HG02678 (cell line): ENCODE measurements around the gene PODXL2.

Experiments
- ATAC-seq: cut with Tn5 transposase; IDR thresholded peaks from one replicate; pipeline ENCODE4 v1.9.1; 2021; ENCODE audit warnings: mild to moderate bottlenecking, moderate library complexity; ENCODE audit not compliant: unreplicated experiment

PODXL2 gene

GRCh38 chr3:127628426-127628787 lies 578 bp upstream of the PODXL2 start:
- ATAC-seq = no peak

DNA sequence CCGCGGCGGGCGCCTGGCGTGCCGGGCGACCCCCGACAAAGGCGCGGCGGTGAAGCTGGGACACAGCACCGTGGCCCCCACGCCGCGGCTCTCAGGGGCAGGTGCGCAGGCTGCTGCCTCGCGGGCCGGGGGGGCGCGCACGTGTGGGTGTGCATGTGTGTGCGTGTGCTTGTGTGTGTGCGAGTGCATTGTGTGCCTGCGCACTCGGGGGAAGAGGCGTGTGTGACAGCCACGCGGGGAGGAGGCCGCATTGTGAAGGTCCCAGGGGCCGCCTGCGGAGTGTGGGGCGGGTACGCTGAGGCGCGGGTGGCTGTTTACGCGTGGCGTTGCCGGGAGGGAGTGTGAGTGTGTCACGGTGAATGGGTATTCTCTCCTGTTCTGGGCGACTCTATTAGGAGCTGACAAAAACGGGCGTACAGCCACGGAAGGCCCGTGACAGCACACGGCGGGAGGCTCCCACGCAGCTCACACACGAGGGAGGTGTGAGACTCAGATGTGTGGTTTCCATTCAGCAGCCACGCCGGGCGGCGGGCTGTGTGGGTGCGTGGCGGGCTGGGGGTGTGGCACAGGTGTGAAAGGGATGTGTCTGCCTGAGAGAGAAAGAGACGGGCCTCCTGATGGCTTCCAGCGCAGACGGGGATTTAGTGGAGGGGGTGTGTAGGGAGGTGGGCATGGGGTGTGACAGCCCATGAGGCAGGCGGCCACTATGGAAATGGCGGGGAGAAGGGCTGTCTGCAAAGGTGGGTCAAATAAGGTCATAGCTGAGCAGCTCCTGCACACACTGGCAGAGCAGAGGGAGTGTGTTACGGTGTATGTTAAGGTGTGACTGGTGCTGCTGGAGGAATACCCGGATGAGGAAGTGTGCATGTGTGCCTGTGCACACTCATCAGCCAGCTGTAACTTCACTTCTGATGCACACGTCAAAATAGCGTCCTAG lies 750 bp downstream of the PODXL2 start:
- ATAC-seq = no peak

GRCh38 chr3:127630811-127631714 lies 2.1 kb downstream of the PODXL2 start:
- ATAC-seq = no peak

- no peak for ATAC-seq
Measured at GRCh38 chr3:127632035-127632820, 3.2 kb downstream of the PODXL2 start.

DNA sequence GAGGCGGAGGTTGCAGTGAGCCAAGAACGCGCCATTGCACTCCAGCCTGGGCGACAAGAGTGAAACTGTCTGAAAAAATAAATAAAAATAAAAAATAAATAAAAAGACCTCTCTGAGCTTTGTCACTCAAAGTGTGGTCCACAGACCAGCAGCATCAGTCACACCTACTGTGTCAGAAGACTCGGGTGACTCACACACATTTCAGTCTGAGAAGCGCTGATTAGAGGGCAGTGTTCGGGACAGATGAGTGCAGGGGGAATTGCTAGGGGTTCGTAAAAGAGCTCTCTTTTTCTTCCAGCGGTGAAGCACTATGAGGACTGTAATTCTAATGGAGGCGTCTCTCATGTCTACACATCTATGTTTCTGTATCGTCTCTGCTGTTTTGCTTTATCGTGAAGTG lies 5.7 kb downstream of the PODXL2 start:
- no peak for ATAC-seq

GRCh38 chr3:127637546-127637945 lies 8.6 kb downstream of the PODXL2 start:
- no peak for ATAC-seq

- ATAC-seq = no peak
Measured at GRCh38 chr3:127637971-127638370, 9.0 kb downstream of the PODXL2 start.

DNA sequence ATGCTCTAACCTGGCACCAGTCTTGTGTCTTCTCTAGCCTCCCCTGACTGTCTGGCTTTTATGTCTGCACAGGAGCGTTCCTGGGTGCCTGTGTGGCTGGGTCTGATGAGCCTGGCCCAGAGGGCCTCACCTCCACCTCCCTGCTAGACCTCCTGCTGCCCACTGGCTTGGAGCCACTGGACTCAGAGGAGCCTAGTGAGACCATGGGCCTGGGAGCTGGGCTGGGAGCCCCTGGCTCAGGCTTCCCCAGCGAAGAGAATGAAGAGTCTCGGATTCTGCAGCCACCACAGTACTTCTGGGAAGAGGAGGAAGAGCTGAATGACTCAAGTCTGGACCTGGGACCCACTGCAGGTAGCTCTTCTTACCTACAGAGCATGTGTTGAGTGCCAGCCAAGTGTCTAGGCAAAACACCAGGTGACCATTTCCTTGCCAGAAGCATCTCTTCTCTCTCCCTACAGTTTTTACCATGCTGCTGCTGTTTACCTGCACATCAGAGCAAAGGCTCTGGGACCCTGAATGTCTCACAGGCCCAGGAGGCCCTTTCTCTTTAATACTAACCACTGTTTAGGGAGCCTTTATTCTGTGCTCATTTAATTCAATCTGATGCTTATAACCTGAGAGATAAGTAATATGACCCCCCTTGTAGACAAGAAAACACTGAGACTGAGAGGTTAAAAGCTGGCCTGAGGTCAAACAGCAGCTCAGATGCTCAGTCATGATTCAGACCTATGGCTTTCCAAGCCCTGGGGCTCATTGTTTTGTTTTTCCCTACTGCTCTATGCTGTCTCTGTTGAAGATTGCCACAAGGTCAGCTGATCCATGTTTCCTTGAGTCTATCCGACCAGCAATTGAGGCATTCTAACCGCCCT lies 10.4 kb downstream of the PODXL2 start:
- ATAC-seq = no peak

- no peak for ATAC-seq
Measured at GRCh38 chr3:127640042-127640355, 11.0 kb downstream of the PODXL2 start.

- ATAC-seq = no peak
Measured at GRCh38 chr3:127644641-127645370, 15.8 kb downstream of the PODXL2 start.

DNA sequence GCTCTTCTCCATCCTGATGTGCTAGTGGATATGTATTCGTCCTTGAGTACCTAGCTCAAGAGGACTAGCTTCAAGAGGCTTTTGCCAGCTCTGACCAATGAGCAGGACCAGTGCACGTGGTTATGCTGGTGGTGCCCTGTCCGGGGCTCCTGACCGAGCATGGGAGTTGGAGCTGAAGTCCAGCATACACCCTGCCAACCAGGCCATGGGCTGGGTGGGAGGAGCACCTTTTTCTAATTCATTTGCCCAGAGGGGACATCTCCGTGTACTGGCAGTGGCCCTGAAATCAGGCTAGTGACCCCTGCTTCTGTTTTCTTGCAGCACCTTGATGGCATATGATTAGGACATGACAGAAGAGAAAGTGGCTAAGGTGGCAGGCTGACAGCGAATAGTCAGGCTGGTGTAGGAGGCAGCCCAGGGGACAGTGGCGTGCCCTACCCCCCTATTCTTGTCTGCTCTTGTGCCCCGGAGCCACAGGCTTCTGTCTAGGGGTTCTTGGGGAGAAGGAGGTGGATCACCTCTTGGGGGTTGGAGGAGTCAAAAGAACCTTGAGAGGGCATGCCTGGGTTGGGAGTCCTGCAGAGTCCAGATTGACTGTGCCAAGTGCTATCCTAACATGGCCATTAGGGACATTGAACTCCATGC lies 16.5 kb downstream of the PODXL2 start:
- no peak for ATAC-seq

GRCh38 chr3:127646501-127647046 lies 17.6 kb downstream of the PODXL2 start:
- no peak for ATAC-seq

- no peak for ATAC-seq
Measured at GRCh38 chr3:127647166-127647844, 18.3 kb downstream of the PODXL2 start.

DNA sequence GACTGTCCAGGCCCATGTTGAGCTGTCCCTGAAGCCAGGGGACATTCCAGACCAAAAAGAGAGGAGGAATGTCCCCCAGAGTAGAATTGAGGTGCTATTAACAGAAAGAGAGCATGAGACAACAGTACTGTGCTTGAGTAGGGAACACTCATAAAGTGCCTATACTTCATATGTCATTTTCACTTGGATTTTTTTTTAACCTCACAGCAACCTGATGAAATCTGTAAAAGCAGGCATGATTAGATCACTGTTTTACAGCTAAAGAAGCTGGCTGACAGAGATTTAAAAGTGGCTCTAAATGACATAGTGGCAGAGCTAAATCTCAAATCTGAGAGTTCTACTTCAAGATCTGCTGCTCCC lies 18.8 kb downstream of the PODXL2 start:
- ATAC-seq = no peak

DNA sequence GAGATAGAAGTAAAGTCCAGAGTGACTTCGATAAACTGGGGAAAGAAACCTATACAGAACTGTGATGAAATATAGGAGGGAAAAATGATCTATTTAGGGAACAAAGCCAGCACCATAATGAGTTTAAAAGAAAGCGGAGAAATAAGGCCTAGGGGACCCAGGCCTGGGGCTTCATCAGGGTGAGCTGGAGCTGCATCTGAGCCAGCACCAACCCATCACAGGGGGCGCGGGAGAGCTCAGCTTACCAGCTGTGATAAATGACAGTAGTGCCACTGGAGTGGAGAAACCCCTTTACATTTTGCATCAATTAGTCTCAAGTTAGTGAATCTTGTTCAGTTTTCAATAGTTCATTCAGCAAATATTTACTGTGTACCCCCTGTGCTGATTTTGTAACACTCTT lies 21.3 kb downstream of the PODXL2 start:
- no peak for ATAC-seq

- ATAC-seq = no peak
Measured at GRCh38 chr3:127651516-127652172, 22.7 kb downstream of the PODXL2 start.

DNA sequence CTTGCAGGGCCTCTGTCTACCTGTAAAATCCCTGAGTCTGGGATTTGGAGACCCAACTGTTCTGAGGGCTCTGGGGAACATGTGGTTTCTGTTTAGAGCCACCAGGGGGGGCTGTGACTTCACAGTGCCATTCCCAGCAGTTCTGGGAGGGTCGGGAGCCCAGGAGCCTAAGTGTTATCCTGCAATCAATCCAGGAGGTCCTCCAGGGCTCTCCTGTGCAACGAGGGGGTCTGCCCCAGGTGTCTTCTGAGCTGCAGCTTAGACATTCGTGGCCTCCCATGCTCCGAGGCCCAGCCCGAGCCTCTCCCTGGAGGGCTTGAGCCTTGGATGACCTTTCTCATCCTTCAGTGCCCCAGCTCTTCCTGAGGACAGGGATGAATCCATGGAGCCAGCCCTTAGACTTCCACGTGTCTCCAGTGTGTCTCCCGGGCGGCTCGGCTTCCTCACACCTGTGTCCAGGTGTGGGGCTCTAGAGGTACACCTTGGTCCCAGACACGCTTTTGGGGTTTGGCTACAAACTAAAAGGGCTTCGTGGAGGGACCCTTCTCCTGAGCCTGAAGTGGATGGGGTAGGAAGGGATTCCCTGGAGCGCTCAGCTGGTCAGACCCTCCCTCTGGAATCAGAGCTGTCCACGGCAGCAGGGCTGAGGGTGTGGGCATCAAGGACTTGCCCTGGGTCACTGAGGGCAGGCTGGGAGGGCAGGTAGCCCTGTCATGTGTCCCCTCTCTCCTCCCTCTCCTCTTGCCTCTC lies 23.4 kb downstream of the PODXL2 start:
- no peak for ATAC-seq
